NOMO-1 treated with DMSO at 0.1 percent for 48 hours (cell line): ENCODE data around the gene KCNV2.
"Not testable (repeated sequence)": the region's sequence is repeated elsewhere in the genome, so short reads cannot be mapped to it uniquely, and the experiment has no call there.

Experiments used
- DNase-seq: peaks from one replicate; lab custom pipeline; 2025; ENCODE audit not compliant: unreplicated experiment; lab: John Stamatoyannopoulos, UW

KCNV2 gene

GRCh38 chr9:2717385-2717784, at the start of gene KCNV2:
Gene KCNV2, plus strand, starts transcription at chr9:2717510. Its CDS starts 230 bp downstream, at chr9:2717740.
- DNase-seq, result no peak

GRCh38 chr9:2673161-2673560, 44.1 kb upstream of the KCNV2 start:
- no peak for DNase-seq

- no peak for DNase-seq
Measured at GRCh38 chr9:2674141-2674824, 43.0 kb upstream of the KCNV2 start.

GRCh38 chr9:2675834-2676233, 41.5 kb upstream of the KCNV2 start:
- no peak for DNase-seq

- no peak for DNase-seq
Measured at GRCh38 chr9:2676466-2676865, 40.8 kb upstream of the KCNV2 start.

GRCh38 chr9:2677915-2678889, 39.1 kb upstream of the KCNV2 start:
- DNase-seq, result no peak

GRCh38 chr9:2679011-2679410, 38.3 kb upstream of the KCNV2 start:
- no peak for DNase-seq

- DNase-seq, result no peak
Measured at GRCh38 chr9:2681981-2682380, 35.3 kb upstream of the KCNV2 start.

- DNase-seq, result no peak
Measured at GRCh38 chr9:2686911-2687310, 30.4 kb upstream of the KCNV2 start.

- DNase-seq, result no peak
Measured at GRCh38 chr9:2688636-2689035, 28.7 kb upstream of the KCNV2 start.

GRCh38 chr9:2691212-2691611, 26.1 kb upstream of the KCNV2 start:
- no peak for DNase-seq

GRCh38 chr9:2691626-2692025, 25.7 kb upstream of the KCNV2 start:
- DNase-seq, result no peak

- no peak for DNase-seq
Measured at GRCh38 chr9:2693056-2693455, 24.3 kb upstream of the KCNV2 start.

- no peak for DNase-seq
Measured at GRCh38 chr9:2697492-2697891, 19.8 kb upstream of the KCNV2 start.

GRCh38 chr9:2700398-2700797, 16.9 kb upstream of the KCNV2 start:
- no peak for DNase-seq

- DNase-seq, result no peak
Measured at GRCh38 chr9:2700909-2701550, 16.3 kb upstream of the KCNV2 start.

GRCh38 chr9:2704504-2704903, 12.8 kb upstream of the KCNV2 start:
- peak; percentile 81 for DNase-seq

- not testable (repeated sequence) for DNase-seq
Measured at GRCh38 chr9:2707256-2707655, 10.1 kb upstream of the KCNV2 start.

GRCh38 chr9:2709645-2710101, 7.6 kb upstream of the KCNV2 start:
- no peak for DNase-seq

GRCh38 chr9:2711716-2712115, 5.6 kb upstream of the KCNV2 start:
- DNase-seq, result no peak

- no peak for DNase-seq
Measured at GRCh38 chr9:2718001-2718697, 839 bp downstream of the KCNV2 start.
